BLaER1 treated with 17β-estradiol and CSF1 and Interleukin-3, amounts not matched to agents 10 nM and 100 nM (cell line): ENCODE results near the gene TMEM169.

Experiments
- H3K27ac ChIP-seq, 11 experiments: shearing (Covaris generic); formaldehyde crosslinking; 2 replicates each; pipeline ENCODE4 v1.8.1; 2022
- H3K27me3 ChIP-seq, 11 experiments: shearing (Covaris generic); formaldehyde crosslinking; 2 replicates each; pipeline ENCODE4 v1.8.1; 2022
- H3K36me3 ChIP-seq, 11 experiments: shearing (Covaris generic); formaldehyde crosslinking; 2 replicates each; pipeline ENCODE4 v1.8.1; 2022
- H3K4me1 ChIP-seq, 10 experiments: shearing (Covaris generic); formaldehyde crosslinking; 2 replicates each; pipeline ENCODE4 v1.8.1; 2022
- H3K4me2 ChIP-seq, 11 experiments: shearing (Covaris generic); formaldehyde crosslinking; 2 replicates each; pipeline ENCODE4 v1.8.1; 2022
- H3K4me3 ChIP-seq, 10 experiments: shearing (Covaris generic); formaldehyde crosslinking; 2 replicates each; pipeline ENCODE4 v1.8.1; 2022
- H3K9ac ChIP-seq, 11 experiments: shearing (Covaris generic); formaldehyde crosslinking; 2 replicates each; pipeline ENCODE4 v1.8.1; 2022
- H3K9me3 ChIP-seq, 11 experiments: shearing (Covaris generic); formaldehyde crosslinking; replicated peaks in 1 of 11; 2 replicates each; pipeline ENCODE4 v1.8.1; 2022
- H4K20me1 ChIP-seq, 11 experiments: shearing (Covaris generic); formaldehyde crosslinking; 2 replicates each; pipeline ENCODE4 v1.8.1; 2022
- Cebpa-rat ChIP-seq, 11 experiments: shearing (Covaris generic); IDR thresholded peaks; 2 replicates each; pipeline ENCODE4 v1.8.1; 2022

Gene TMEM169

GRCh38 chr2:216066230-216066629 lies 15.5 kb upstream of the TMEM169 start:
- no peaks in the 10 kb centered on the region for H4K20me1 ChIP-seq
- no peaks in the 10 kb centered on the region for H3K36me3 ChIP-seq
- no peaks in the 10 kb centered on the region for H3K4me1 ChIP-seq
- H3K9ac ChIP-seq, result no peak overlapping the region
- H3K27me3 ChIP-seq, result no peaks in the 10 kb centered on the region
- TF ChIP-seq Cebpa-rat (IDR thresholded peaks at IDR 0.05), result no peak
- no peak overlapping the region for H3K4me2 ChIP-seq
- H3K9me3 ChIP-seq, result no peaks in the 10 kb centered on the region
- H3K27ac ChIP-seq, result no peak overlapping the region
- H3K4me3 ChIP-seq, result no peak overlapping the region

- peaks cover 0 to 3% (median 0%) of the 10 kb centered on the region in 11 experiments; a peak in 1 of 22 replicates for H3K9me3 ChIP-seq
- no peak overlapping the region for H3K4me3 ChIP-seq
- no peaks in the 10 kb centered on the region for H3K27me3 ChIP-seq
- H3K4me2 ChIP-seq, result no peak overlapping the region
- H3K27ac ChIP-seq, result no peak overlapping the region
- H4K20me1 ChIP-seq, result no peaks in the 10 kb centered on the region
- peaks cover 0 to 4% (median 2%) of the 10 kb centered on the region in 10 experiments; a peak in 8 of 20 replicates for H3K4me1 ChIP-seq
- TF ChIP-seq Cebpa-rat (IDR thresholded peaks at IDR 0.05), result no peak
- H3K36me3 ChIP-seq, result no peaks in the 10 kb centered on the region
- no peak overlapping the region for H3K9ac ChIP-seq
Observed at GRCh38 chr2:216069028-216069427, 12.7 kb upstream of the TMEM169 start.

- H3K4me2 ChIP-seq, result no peak overlapping the region
- no peak overlapping the region for H3K9ac ChIP-seq
- no peaks in the 10 kb centered on the region for H3K36me3 ChIP-seq
- no peak overlapping the region for H3K4me3 ChIP-seq
- no peaks in the 10 kb centered on the region for H4K20me1 ChIP-seq
- peaks cover 0 to 11% (median 6%) of the 10 kb centered on the region in 10 experiments; a peak in 8 of 20 replicates for H3K4me1 ChIP-seq
- H3K9me3 ChIP-seq, result peaks cover 0 to 3% (median 0%) of the 10 kb centered on the region in 11 experiments; a peak in 1 of 22 replicates
- TF ChIP-seq Cebpa-rat (IDR thresholded peaks at IDR 0.05), result no peak
- no peaks in the 10 kb centered on the region for H3K27me3 ChIP-seq
- H3K27ac ChIP-seq, result no peak overlapping the region
Observed at GRCh38 chr2:216070195-216070594, 11.5 kb upstream of the TMEM169 start.

GRCh38 chr2:216071111-216071851 lies 10.4 kb upstream of the TMEM169 start:
- Histone ChIP-seq H3K9me3 (peaks cover 0 to 3% (median 0%) of the 10 kb centered on the region in 11 experiments; a peak in 1 of 22 replicates), H3K27ac (no peak overlapping the region), H4K20me1 (no peaks in the 10 kb centered on the region), H3K27me3 (no peaks in the 10 kb centered on the region), H3K4me3 (no peak overlapping the region), H3K4me2 (no peak overlapping the region), H3K4me1 (peaks cover 0 to 11% (median 6%) of the 10 kb centered on the region in 10 experiments; a peak in 8 of 20 replicates), H3K9ac (no peak overlapping the region), H3K36me3 (no peaks in the 10 kb centered on the region)
- peak in 4 of 11 experiments; percentile 13 to 54 (median 23); a peak in 5 of 22 replicates for TF ChIP-seq Cebpa-rat (IDR thresholded peaks at IDR 0.05)

- H3K4me2 ChIP-seq, result no peak overlapping the region
- H4K20me1 ChIP-seq, result no peaks in the 10 kb centered on the region
- H3K4me1 ChIP-seq, result peaks cover 0 to 11% (median 6%) of the 10 kb centered on the region in 10 experiments; a peak in 8 of 20 replicates
- no peak for TF ChIP-seq Cebpa-rat (IDR thresholded peaks at IDR 0.05)
- no peak overlapping the region for H3K4me3 ChIP-seq
- H3K27ac ChIP-seq, result no peak overlapping the region
- H3K9me3 ChIP-seq, result peaks cover 0 to 3% (median 0%) of the 10 kb centered on the region in 11 experiments; a peak in 1 of 22 replicates
- no peaks in the 10 kb centered on the region for H3K36me3 ChIP-seq
- H3K27me3 ChIP-seq, result no peaks in the 10 kb centered on the region
- no peak overlapping the region for H3K9ac ChIP-seq
Observed at GRCh38 chr2:216072473-216072872, 9.2 kb upstream of the TMEM169 start.

- H3K4me2 ChIP-seq, result peak overlapping the region in 8 of 11 experiments; percentile 2 to 40 (median 25); a peak in 8 of 22 replicates
- peaks cover 0 to 11% (median 6%) of the 10 kb centered on the region in 10 experiments; a peak in 8 of 20 replicates for H3K4me1 ChIP-seq
- no peak for TF ChIP-seq Cebpa-rat (IDR thresholded peaks at IDR 0.05)
- no peak overlapping the region for H3K27ac ChIP-seq
- H3K4me3 ChIP-seq, result no peak overlapping the region
- no peaks in the 10 kb centered on the region for H3K36me3 ChIP-seq
- H4K20me1 ChIP-seq, result no peaks in the 10 kb centered on the region
- no peak overlapping the region for H3K9ac ChIP-seq
- no peaks in the 10 kb centered on the region for H3K27me3 ChIP-seq
- peaks cover 0 to 3% (median 0%) of the 10 kb centered on the region in 11 experiments; a peak in 1 of 22 replicates for H3K9me3 ChIP-seq
Observed at GRCh38 chr2:216073773-216074172, 7.9 kb upstream of the TMEM169 start.

GRCh38 chr2:216074380-216074779 lies 7.3 kb upstream of the TMEM169 start:
- Histone ChIP-seq H3K27ac (no peak overlapping the region), H3K4me3 (no peak overlapping the region), H4K20me1 (no peaks in the 10 kb centered on the region), H3K4me2 (peak overlapping the region in 9 of 11 experiments; percentile 2 to 40 (median 24); a peak in 8 of 22 replicates), H3K4me1 (peaks cover 0 to 11% (median 6%) of the 10 kb centered on the region in 10 experiments; a peak in 8 of 20 replicates), H3K9ac (no peak overlapping the region), H3K9me3 (peaks cover 0 to 3% (median 0%) of the 10 kb centered on the region in 11 experiments; a peak in 1 of 22 replicates), H3K36me3 (no peaks in the 10 kb centered on the region), H3K27me3 (no peaks in the 10 kb centered on the region)
- no peak for TF ChIP-seq Cebpa-rat (IDR thresholded peaks at IDR 0.05)

GRCh38 chr2:216074794-216075193 lies 6.9 kb upstream of the TMEM169 start:
- H3K4me3 ChIP-seq, result no peak overlapping the region
- peaks cover 0 to 11% (median 6%) of the 10 kb centered on the region in 10 experiments; a peak in 8 of 20 replicates for H3K4me1 ChIP-seq
- H4K20me1 ChIP-seq, result no peaks in the 10 kb centered on the region
- no peak overlapping the region for H3K27ac ChIP-seq
- H3K9ac ChIP-seq, result no peak overlapping the region
- H3K27me3 ChIP-seq, result no peaks in the 10 kb centered on the region
- no peak for TF ChIP-seq Cebpa-rat (IDR thresholded peaks at IDR 0.05)
- H3K4me2 ChIP-seq, result peak overlapping the region in 3 of 11 experiments; percentile 24 to 40 (median 30); a peak in 2 of 22 replicates
- H3K36me3 ChIP-seq, result no peaks in the 10 kb centered on the region
- peaks cover 0 to 3% (median 0%) of the 10 kb centered on the region in 11 experiments; a peak in 1 of 22 replicates for H3K9me3 ChIP-seq
